ENCODE data around the gene F10. TPM values are rescaled to one million over a fixed set of nuclear protein-coding genes. Genes with fewer than 3 reads are reported as not detected.

The F10 gene
- total RNA-seq, 1 experiment from 2014 or later: not detected

GRCh38 chr13:113084943-113085540 lies 37.6 kb upstream of the F10 start:
- no peak for DNase-seq (ENCODE audit: unreplicated experiment)
- ChIA-PET POLR2A (no interaction called here), CTCF (no interaction called here)
- no TSS peak for BruUV-seq (replicated peaks)
- no peak for TF ChIP-seq CTCF (IDR thresholded peaks at IDR 0.05; ENCODE audit: unreplicated experiment)
- no peaks in the 10 kb centered on the region for H3K9me3 Mint-ChIP-seq (ENCODE audit: unreplicated experiment)
- no peak overlapping the region for H3K27ac Mint-ChIP-seq (ENCODE audit: low read depth, unreplicated experiment)
- intact Hi-C loops (cut with micrococcal nuclease): no loop called here
- no peaks in the 10 kb centered on the region for H3K4me1 Mint-ChIP-seq (ENCODE audit: insufficient read depth, unreplicated experiment)
- no peak overlapping the region for H3K4me3 Mint-ChIP-seq (ENCODE audit: unreplicated experiment)
- no peaks in the 10 kb centered on the region for H3K36me3 Mint-ChIP-seq (ENCODE audit: insufficient read depth, unreplicated experiment)
- no peaks in the 10 kb centered on the region for H3K27me3 Mint-ChIP-seq (ENCODE audit: insufficient read depth, unreplicated experiment)

GRCh38 chr13:113086031-113086750 lies 36.4 kb upstream of the F10 start:
- H3K4me3 Mint-ChIP-seq (ENCODE audit: unreplicated experiment): no peak overlapping the region
- no TSS peak for BruUV-seq (replicated peaks)
- peaks cover 9% of the 10 kb centered on the region for H3K27me3 Mint-ChIP-seq (ENCODE audit: insufficient read depth, unreplicated experiment)
- TF ChIP-seq CTCF (IDR thresholded peaks at IDR 0.05; ENCODE audit: unreplicated experiment): no peak
- ChIA-PET CTCF (interaction anchor here (0.6 kb wide), 1 partner anchor 934 kb away, joined by 3 read pairs; no protein-coding TSS in a partner anchor), POLR2A (no interaction called here)
- intact Hi-C loops (cut with micrococcal nuclease): no loop called here
- DNase-seq (ENCODE audit: unreplicated experiment): no peak
- no peaks in the 10 kb centered on the region for H3K36me3 Mint-ChIP-seq (ENCODE audit: insufficient read depth, unreplicated experiment)
- H3K27ac Mint-ChIP-seq (ENCODE audit: low read depth, unreplicated experiment): no peak overlapping the region
- H3K4me1 Mint-ChIP-seq (ENCODE audit: insufficient read depth, unreplicated experiment): no peaks in the 10 kb centered on the region
- H3K9me3 Mint-ChIP-seq (ENCODE audit: unreplicated experiment): no peaks in the 10 kb centered on the region

GRCh38 chr13:113086991-113087922 lies 35.3 kb upstream of the F10 start:
- POLR2A ChIA-PET: no interaction called here
- no TSS peak for BruUV-seq (replicated peaks)
- Mint-ChIP-seq H3K27me3 (ENCODE audit: insufficient read depth, unreplicated experiment) (peaks cover 11% of the 10 kb centered on the region), H3K36me3 (ENCODE audit: insufficient read depth, unreplicated experiment) (no peaks in the 10 kb centered on the region), H3K27ac (ENCODE audit: low read depth, unreplicated experiment) (no peak overlapping the region), H3K4me3 (ENCODE audit: unreplicated experiment) (no peak overlapping the region), H3K4me1 (ENCODE audit: insufficient read depth, unreplicated experiment) (no peaks in the 10 kb centered on the region), H3K9me3 (ENCODE audit: unreplicated experiment) (no peaks in the 10 kb centered on the region)
- TF ChIP-seq CTCF (IDR thresholded peaks at IDR 0.05; ENCODE audit: unreplicated experiment): no peak
- DNase-seq (ENCODE audit: unreplicated experiment): no peak
- CTCF ChIA-PET: interaction anchor here (0.6 kb wide), 2 partner anchors 87 to 933 kb away, joined by 3 read pairs; no protein-coding TSS in a partner anchor
- intact Hi-C loops (cut with micrococcal nuclease): no loop called here
